HG02642 (cell line): ENCODE results near the gene SOX6.
"Not testable (repeated sequence)": the region's sequence is repeated elsewhere in the genome, so short reads cannot be mapped to it uniquely, and the experiment has no call there.

Experiments
- ATAC-seq: cut with Tn5 transposase; IDR thresholded peaks from one replicate; pipeline ENCODE4 v1.9.1; 2021; ENCODE audit warnings: mild to moderate bottlenecking; ENCODE audit not compliant: unreplicated experiment, poor library complexity

The SOX6 gene

DNA sequence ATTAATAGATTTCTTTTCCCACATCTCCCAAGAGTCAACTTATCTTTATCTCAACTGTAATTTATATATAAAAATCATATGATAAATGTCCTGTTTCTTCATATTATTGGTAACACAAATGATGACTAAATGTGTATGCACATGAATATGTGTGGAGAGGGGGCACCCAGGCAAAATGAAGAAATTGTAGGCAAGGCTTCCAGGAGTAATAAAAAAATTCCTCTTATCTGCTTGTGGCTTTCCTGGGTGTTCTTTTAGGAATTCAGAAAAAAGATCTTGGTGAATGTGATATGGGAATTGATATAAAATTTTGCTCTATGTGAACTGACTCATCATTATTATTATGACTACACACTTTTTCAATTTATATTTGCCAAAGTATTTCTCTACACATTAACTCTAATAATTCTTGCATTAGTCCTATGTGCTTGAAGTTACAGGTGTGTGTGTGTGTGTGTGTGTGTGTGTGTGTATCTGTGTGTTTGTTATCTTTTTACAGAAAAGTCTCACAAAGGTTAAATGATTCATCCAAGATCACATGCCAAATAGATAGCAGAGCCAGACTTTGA, 197.8 kb downstream of the SOX6 start:
- ATAC-seq = no peak

DNA sequence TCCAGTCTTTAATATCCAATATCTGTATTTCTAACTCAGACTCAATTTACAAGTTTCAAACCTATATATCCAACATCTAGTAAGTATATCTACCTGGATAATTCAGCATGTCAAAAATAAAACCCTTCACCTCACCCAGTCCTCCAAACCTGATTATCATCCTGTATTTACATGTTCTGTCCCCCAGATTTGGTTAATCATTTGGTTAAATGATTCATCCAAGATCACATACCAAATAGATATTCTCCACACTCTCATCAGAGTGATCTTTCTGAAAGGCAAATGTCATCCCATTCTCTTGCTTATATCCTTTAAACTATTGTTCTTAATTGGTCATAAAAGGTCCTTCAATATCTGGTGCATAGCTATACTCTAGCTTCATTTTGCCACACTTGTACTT, 199.0 kb downstream of the SOX6 start:
- no peak for ATAC-seq

DNA sequence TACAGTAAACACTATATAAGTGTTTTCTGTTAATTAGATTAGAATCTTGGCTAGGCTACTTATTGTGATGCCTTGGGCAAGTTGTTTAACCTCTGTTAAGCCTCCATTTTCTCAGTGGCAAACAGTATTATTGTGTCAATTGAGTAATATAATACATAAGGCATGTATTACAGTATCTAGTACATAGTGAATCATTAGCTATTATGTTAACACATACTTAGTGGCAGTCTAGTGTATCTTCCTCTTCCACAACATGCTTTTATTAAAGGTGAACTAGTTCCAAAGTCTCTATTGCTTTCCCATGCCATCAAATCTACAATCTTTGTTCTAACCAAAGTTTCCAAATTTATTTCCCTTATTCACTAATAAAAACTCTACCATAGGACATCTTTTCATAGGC, 200.9 kb downstream of the SOX6 start:
- ATAC-seq = no peak

DNA sequence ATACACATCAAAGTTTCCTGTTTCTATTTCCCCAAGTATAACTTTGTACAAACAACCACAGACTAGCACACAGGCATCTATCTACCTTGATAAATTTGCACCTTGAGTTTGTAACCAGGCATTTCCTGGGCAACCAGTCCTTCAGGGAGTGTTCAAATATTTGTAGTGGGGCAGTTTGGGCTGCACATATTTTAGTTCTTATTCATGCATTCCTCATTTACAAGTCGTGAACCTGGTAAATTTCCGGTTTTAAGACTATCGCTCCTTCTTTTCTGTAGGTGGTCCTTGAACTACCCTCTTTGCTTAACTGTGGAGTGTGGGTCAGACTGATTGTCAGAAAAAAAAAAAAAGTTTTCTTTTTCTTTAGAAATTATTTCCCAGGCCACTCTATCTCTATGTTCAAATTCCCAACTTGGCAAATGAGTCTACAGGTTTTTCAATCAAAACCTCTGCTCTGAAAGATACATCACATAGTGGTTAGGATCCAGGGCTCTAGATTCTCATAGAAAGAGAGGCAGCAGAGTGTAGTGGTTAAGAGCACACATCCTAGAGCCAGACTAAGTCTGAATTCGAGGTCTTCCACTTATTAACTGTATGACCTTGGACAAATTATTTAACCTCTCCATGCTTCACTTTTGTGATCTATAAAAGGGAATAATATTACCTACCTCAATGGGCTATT, 201.5 kb downstream of the SOX6 start:
- no peak for ATAC-seq

DNA sequence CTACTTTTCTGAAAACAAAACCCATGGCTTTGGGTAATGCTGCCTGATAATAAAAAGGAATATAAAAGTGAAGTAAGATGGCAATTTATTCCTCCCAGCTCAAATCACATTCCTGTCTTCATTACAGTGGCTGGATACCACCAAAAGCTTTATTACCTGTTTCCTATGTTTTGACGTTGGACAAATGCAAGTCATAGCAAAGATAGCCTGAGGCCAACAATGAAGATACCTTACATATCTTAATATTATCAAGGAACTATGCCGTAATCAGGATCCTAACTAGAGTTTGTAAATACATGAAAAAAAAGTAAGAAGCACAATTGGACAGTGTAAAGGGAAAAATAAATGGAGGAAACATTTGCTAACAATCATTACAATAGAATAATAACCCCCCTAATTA, 202.4 kb downstream of the SOX6 start:
- ATAC-seq = no peak

DNA sequence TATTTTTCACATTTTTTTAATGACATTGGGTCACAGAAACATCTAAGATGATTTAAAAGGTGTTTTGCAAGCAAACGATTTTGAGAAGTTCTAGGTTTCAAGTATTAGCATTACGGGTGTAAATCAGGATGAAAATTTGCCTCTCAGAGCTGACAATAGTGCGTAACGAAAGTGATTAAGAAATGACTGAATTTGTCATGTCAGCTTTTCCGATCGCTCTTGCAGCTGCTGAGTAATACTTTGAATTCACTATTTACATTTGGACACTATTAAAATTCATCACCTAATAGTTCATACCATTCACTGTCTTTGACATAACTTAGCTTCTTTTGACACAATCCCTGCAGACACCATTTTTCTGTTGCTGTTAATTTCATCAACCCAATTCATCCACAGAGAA, 205.2 kb downstream of the SOX6 start:
- no peak for ATAC-seq

DNA sequence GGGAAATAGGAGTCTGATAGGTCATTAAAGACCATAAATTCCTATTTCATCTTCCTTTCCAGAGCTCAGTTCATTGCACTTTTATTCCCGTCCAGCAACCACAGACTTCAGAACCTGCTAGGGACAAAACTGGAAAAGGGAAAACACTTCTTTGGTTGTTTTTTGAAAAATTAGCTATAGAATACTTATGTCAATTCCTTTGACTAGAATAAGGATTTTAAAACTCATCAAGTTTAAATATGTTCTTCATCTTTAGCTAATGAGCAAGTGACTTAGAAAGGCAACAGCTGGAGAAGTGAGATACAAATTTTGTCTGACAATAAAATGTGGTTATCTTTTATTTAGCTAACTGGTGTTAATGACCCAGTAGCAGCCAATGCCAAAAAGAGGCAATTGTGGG, 206.9 kb downstream of the SOX6 start:
- no peak for ATAC-seq

DNA sequence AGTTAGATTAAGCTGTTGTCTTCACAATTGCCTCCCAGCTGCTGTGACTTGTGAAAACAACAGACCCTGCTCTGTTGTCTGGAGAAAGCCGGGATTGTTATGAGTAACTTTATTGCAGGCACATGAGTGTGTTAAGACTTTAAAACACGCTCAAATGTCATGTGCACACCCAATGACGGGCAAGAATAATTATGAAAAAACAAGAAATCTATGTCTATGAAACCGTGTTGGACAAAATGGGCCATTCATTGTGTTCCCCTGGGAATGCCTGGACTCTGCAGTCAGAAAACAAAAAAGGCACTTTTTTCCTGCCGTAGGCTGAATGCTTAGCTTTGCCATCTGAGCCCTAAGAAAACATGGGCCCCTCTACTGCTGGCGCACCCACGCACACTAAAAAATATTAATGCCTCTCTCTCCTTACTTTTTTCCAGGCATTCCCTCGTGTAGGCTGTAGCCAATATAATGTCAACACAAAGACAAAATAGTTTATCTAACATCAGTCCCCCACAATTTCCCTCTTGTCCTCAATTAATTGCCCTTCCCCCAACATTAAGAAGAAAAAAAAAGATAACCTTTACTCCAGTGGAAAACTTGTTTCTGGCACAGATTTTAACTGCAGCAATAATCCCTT, 207.9 kb downstream of the SOX6 start:
- ATAC-seq = no peak

DNA sequence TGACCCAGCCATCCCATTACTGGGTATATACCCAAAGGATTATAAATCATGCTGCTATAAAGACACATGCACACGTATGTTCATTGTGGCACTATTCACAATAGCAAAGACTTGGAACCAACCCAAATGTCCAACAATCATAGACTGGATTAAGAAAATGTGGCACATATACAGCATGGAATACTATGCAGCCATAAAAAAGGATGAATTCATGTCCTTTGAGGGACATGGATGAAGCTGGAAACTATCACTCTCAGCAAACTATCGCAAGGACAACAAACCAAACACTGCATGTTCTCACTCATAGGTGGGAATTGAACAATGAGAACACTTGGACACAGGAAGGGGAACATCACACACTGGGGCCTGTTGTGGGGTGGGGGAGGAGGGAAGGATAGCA, 209.4 kb downstream of the SOX6 start:
- not testable (repeated sequence) for ATAC-seq

DNA sequence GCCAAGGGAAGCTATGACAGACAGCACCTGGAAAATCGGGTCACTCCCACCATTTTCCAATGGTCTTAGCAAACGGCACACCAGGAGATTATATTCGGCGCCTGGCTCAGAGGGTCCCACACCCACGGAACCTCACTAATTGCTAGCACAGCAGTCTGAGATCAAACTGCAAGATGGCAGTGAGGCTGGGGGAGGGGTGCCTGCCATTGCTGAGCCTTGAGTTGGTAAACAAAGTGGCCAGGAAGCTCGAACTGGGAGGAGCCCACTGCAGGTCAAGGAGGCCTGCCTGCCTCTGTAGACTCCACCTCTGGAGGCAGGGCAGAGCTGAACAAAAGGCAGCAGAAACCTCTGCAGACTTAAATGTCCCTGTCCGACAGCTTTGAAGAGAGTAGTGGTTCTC, 214.7 kb downstream of the SOX6 start:
- ATAC-seq = not testable (repeated sequence)

DNA sequence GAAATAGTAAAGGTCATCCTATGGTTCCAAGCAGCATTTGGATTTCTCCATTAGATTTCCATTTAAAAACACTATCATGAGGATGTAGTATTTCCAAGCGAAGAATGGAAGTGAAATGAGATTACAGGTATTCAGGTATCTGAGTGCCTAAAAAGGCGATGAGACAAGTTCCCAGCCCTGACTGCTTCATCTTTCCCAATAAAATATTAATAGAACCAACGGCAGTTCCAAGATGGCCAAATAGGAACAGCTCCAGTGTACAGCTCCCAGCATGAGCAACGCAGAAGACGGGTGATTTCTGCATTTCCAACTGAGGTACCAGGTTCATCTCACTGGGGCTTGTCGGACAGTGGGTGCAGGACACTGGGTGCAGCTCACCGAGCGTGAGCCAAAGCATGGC, 215.2 kb downstream of the SOX6 start:
- not testable (repeated sequence) for ATAC-seq

DNA sequence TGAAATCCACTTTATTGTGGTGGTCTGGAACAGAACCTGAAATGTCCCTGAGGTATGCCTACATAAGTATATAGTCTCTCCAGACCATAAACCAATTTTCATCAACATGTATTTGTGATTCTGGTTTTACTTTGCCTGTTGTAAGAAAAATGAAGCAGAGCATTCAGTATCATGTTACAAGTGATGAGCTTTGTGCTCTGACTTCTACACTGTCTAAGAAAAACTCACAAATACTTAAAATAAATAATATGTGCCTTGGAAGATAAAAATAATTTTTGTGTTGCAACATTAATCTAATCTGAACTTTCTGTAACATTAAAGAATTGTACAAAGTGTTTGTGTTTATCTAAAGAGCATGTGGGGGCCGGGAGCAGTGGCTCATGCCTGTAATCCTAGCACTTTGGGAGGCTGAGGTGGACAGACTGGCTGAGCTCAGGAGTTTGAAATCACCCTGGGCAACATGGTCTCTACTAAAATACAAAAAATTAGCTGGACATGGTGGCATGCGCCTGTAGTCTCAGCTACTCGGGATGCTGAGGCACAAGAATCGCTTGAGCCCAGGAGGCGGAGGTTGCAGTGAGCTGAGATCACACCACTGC, 219.5 kb downstream of the SOX6 start:
- no peak for ATAC-seq

DNA sequence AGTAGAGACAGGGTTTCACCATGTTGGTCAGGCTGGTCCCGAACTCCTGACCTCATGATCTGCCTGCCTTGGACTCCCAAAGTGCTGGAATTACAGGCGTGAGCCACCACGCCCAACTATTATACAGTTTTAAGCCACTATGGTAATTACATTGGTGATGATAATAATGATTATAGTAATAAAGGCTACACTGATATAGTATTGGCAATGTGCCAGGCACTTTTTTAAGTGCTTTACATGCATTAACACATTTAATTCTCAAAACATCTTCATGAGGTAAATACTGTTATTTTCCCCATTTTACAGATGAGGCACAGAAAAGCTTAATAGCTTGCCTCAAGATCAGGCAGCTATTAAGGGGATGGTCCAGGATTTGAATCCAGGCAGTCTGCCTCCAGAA, 222.5 kb downstream of the SOX6 start:
- ATAC-seq = no peak

DNA sequence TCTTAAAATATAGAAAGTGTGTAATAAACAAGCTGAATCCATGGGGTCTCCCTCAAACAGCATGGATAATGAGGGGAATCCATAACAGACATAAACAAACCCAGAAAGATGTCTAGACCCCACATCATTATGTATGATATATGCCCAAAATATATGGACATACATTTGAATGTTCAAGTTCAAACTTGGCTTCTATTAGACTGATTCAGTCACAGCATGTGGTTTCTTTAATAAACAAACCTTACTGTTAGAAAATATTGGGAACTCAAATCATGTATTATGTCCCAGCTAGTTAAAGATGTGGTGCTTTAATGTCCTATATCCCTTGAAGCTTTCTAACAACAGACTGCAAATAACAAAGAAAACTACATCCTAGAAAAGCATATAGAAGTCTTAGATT, 228.6 kb downstream of the SOX6 start:
- ATAC-seq = no peak

DNA sequence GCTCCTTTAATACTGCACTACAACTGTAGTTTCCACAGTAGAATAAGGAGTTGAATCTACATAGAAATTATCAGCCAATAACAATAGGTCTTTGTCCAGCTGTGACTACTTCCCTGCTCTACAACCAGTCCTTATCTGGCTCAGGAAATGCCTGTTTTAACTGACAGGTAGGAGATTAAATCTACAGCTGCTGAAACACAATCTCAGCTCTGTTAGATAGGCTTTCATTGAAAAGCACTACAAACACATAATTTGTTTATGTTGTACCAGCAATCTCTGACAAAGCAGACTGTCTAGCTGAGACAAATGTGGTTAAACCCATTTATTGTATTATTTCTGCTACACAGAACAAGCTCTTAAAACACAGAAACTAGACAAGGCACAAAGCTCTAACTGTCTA, 230.0 kb downstream of the SOX6 start:
- ATAC-seq = no peak

DNA sequence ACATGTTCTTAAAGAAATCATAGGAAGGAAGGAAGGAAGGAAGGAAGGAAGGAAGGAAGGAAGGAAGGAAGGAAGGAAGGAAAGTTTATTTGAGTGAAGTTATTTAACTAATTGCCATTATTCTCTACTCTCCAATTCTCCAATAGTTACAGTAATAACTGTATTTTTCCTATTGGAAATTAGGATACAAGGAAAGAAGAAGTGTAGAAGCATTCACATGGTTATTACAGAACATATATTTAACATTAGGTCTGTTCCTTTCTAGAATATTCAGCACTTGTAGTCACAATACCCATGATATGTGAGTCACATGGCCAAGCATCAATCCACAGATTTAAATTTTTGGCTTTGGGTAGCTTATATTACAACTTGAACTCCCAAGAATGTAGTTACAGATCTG, 230.6 kb downstream of the SOX6 start:
- no peak for ATAC-seq

DNA sequence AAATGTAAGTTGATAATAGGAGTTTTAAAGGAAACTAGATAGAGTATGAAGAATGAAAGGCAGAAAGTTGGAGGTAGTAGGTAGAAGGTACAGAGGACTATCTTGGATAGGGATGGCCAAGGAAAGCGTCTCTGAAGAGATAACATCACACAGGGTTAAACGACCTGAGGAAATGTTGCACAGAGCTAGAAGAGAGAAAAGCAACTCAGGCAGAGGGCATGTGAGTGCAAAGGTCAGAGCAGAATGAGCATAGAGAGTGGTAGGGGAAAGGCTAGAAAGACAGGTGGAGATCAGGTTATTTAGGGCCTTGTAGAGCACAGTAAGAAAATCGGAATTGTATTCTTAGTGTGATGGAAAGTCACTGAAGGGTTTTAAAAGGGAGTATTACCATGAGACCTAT, 232.0 kb downstream of the SOX6 start:
- ATAC-seq = no peak

DNA sequence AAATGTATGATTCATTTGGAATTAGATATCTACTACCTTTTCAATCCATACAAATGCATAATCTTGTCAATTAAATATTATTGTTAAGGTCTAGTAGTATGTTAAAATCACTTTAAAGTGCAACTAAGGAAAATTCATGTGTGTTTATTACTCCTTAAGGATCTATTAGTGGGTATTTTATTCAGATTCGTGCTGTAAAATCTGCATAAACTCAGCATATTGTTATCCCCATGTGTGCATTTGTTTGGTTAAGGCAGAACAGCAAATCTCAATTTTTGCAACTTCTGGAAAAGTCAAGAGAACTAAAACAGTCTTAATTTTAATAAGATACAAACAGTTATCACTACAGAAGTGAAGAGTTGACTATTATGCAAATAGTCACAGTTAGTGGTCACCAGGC, 234.5 kb downstream of the SOX6 start:
- no peak for ATAC-seq

DNA sequence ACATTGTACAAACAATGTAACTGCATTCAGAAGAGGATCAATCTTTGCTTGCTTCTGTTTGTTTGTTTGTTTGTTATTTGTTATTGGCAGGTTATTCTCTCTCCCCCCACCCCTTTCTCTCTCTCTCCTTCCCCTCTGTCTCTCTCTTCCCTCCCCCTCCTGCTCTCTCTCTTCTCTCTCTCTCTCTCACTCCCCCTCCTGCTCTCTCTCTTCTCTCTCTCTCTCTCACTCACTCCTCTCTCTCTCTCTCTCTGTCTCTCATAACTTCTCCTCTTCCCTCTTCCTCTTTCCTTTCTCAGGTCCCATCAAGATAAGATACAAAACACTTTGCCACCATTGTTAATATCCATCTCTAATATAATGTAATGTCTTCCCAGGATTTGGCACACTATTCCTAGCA, 236.3 kb downstream of the SOX6 start:
- ATAC-seq = no peak

DNA sequence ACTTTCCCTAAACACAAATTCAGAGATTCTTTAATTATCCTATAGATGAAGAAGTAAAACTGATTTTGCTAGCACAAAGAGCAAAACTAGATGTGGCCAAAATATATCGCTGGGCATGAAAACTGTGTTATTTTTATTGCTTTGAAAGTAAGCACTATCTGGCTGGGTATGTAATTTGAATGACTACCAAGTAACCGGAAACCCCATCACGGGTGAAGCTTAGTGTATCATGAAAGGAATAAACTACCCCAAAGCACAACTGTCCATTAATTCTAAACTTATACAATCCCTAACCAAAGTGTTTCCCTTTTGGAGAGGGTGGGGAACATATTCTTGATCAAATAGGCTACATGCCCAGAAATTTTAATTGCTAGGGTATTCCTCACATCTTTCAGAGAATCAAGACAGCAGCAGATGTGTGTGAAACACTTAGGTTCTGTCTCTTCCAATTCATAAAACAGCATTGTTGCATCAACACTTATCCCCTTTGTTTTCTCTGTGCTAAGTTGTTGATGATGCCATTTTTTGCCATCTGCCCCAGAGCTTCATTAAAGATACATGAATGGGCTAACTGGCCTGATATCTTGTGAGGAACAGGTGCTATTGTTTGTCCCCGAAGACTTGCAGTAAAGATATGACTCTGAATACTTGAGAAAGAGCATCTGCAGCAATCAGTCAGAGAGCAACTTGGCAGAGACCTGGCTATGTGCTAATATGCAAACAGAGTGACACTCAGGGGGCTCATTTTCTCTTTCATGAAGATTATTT, 238.2 kb downstream of the SOX6 start:
- ATAC-seq = no peak
